C4-2B (cell line): Measurements from ENCODE around the gene KRTAP10-3.

ENCODE experiments used
- CTCF ChIP-seq: fragments of 450-650 bp; conservative IDR thresholded peaks from 2 replicates; pipeline ENCODE4 v1.5.1; 2017; ENCODE audit warnings: mild to moderate bottlenecking
- ZFX ChIP-seq: fragments of 450-650 bp; IDR thresholded peaks from 2 replicates; pipeline ENCODE4 v1.6.1; 2017

- no peak for TF ChIP-seq CTCF
- no peak for TF ChIP-seq ZFX
Measured at GRCh38 chr21:44516342-44516741, 42.3 kb downstream of the KRTAP10-3 start.
